HepG2 (cell line): ENCODE measurements around the gene CTNNA1. TPM values are rescaled to one million over a fixed set of nuclear protein-coding genes. Genes with fewer than 3 reads are reported as not detected.

Experiments
- ATF7-NPFF ChIP-seq: sonication (generic); formaldehyde crosslinking; IDR thresholded peaks from 2 replicates; pipeline ENCODE4 v1.8.1; 2023; ENCODE audit warnings: mild to moderate bottlenecking, low read depth, missing genetic modification reagents, moderate library complexity
- CTCF ChIP-seq: sonication (generic); formaldehyde crosslinking; IDR thresholded peaks from 2 replicates; pipeline ENCODE4 v1.5.0; 2020; ENCODE audit warnings: mild to moderate bottlenecking, missing genetic modification reagents, moderate library complexity
- ETV6 ChIP-seq: sonication (generic); formaldehyde crosslinking; conservative IDR thresholded peaks from 2 replicates; pipeline ENCODE4 v1.4.0; 2020; ENCODE audit warnings: missing genetic modification reagents
- FOXP4 ChIP-seq: sonication (generic); formaldehyde crosslinking; IDR thresholded peaks from 2 replicates; pipeline ENCODE4 v1.4.0; 2020; ENCODE audit warnings: missing genetic modification reagents
- GMEB1 ChIP-seq: sonication (generic); formaldehyde crosslinking; IDR thresholded peaks from 2 replicates; pipeline ENCODE4 v1.5.1; 2020; ENCODE audit warnings: missing genetic modification reagents, mild to moderate bottlenecking, borderline replicate concordance
- GZF1 ChIP-seq: sonication (generic); formaldehyde crosslinking; IDR thresholded peaks from 2 replicates; pipeline ENCODE4 v1.5.1; 2020; ENCODE audit warnings: mild to moderate bottlenecking, missing genetic modification reagents
- SNAPC2 ChIP-seq: sonication (generic); formaldehyde crosslinking; IDR thresholded peaks from 2 replicates; pipeline ENCODE4 v1.8.1; 2022; ENCODE audit warnings: mild to moderate bottlenecking, missing genetic modification reagents
- ZBTB33 ChIP-seq: sonication (generic); formaldehyde crosslinking; IDR thresholded peaks from 2 replicates; pipeline ENCODE4 v1.4.0; 2020; ENCODE audit warnings: missing genetic modification reagents
- ZMYM3 ChIP-seq: sonication (generic); formaldehyde crosslinking; IDR thresholded peaks from 2 replicates; pipeline ENCODE4 v1.5.1; 2020; ENCODE audit warnings: mild to moderate bottlenecking, missing genetic modification reagents
- ZNF143 ChIP-seq: sonication (generic); formaldehyde crosslinking; IDR thresholded peaks from 2 replicates; pipeline ENCODE4 v1.4.0; 2020; ENCODE audit warnings: missing genetic modification reagents
- ZNF282 ChIP-seq: fragments of 450-650 bp; IDR thresholded peaks from 2 replicates; pipeline ENCODE4 v1.6.1; 2018; ENCODE audit not compliant: partially characterized antibody
- ZNF850 ChIP-seq: sonication (generic); formaldehyde crosslinking; conservative IDR thresholded peaks from 2 replicates; pipeline ENCODE4 v1.9.0; 2021; ENCODE audit warnings: mild to moderate bottlenecking, missing genetic modification reagents
- polyA plus RNA-seq, 8 experiments: library from polyadenylated mRNA; depleted of rRNA in 3 of 8; stranded (reverse) in 7 of 8; unstranded in 1 of 8; fragments of >200 nt; fragmentation: Illumina TruSeq in 4 of 8; extraction: Trizol in 4 of 8; gene quantifications; 2 replicates each; pipeline versions ENCODE4 v1.2.1 to v1.2.3, GENCODE V29; 2011 to 2016; ENCODE audit warnings: low read depth in 4 of 8, missing spikeins in 1 of 8, mixed read lengths in 1 of 8; ENCODE audit not compliant: insufficient read depth in 1 of 8
- total RNA-seq, 5 experiments: library from RNA; depleted of rRNA; stranded (reverse); fragments of >200 nt; fragmentation: Illumina TruSeq; extraction: Trizol; gene quantifications; 2 replicates each; pipeline ENCODE4 v1.2.3, GENCODE V29; 2016; ENCODE audit warnings: low read depth in 1 of 5
- TF ChIP-seq, protein P1 (sequence below): sonication (generic); formaldehyde crosslinking; IDR thresholded peaks from 2 replicates; pipeline ENCODE4 v1.5.1; 2020; ENCODE audit warnings: mild to moderate bottlenecking, missing genetic modification reagents, borderline replicate concordance
- TF ChIP-seq, protein P2 (sequence below): sonication (generic); formaldehyde crosslinking; IDR thresholded peaks from 2 replicates; pipeline ENCODE4 v1.9.0; 2021; ENCODE audit warnings: missing genetic modification reagents, mild to moderate bottlenecking, borderline replicate concordance

The CTNNA1 gene
- total and polyA plus RNA-seq, 2 of the 13 experiments (the other 11 are each of a cell fraction or from before 2014, with no cell fraction given), result 66.8 to 162 TPM

- TF ChIP-seq ZBTB33 (CRISPR knock-in tag), result no peak
- 0 out of 2 replicates have a peak, but pooled peaks have one; percentile 21 for TF ChIP-seq FOXP4 (CRISPR knock-in tag)
- peak; percentile 68 for TF ChIP-seq CTCF (CRISPR knock-in tag)
- TF ChIP-seq ZMYM3, result no peak
- TF ChIP-seq GMEB1 (CRISPR knock-in tag), result no peak
- TF ChIP-seq ZNF143, result no peak
- no peak for TF ChIP-seq ZNF282
- TF ChIP-seq GZF1 (CRISPR knock-in tag), result no peak
- 0 out of 2 replicates have a peak, but pooled peaks have one; percentile 18 for TF ChIP-seq ATF7-NPFF
- TF ChIP-seq, protein P1, sequence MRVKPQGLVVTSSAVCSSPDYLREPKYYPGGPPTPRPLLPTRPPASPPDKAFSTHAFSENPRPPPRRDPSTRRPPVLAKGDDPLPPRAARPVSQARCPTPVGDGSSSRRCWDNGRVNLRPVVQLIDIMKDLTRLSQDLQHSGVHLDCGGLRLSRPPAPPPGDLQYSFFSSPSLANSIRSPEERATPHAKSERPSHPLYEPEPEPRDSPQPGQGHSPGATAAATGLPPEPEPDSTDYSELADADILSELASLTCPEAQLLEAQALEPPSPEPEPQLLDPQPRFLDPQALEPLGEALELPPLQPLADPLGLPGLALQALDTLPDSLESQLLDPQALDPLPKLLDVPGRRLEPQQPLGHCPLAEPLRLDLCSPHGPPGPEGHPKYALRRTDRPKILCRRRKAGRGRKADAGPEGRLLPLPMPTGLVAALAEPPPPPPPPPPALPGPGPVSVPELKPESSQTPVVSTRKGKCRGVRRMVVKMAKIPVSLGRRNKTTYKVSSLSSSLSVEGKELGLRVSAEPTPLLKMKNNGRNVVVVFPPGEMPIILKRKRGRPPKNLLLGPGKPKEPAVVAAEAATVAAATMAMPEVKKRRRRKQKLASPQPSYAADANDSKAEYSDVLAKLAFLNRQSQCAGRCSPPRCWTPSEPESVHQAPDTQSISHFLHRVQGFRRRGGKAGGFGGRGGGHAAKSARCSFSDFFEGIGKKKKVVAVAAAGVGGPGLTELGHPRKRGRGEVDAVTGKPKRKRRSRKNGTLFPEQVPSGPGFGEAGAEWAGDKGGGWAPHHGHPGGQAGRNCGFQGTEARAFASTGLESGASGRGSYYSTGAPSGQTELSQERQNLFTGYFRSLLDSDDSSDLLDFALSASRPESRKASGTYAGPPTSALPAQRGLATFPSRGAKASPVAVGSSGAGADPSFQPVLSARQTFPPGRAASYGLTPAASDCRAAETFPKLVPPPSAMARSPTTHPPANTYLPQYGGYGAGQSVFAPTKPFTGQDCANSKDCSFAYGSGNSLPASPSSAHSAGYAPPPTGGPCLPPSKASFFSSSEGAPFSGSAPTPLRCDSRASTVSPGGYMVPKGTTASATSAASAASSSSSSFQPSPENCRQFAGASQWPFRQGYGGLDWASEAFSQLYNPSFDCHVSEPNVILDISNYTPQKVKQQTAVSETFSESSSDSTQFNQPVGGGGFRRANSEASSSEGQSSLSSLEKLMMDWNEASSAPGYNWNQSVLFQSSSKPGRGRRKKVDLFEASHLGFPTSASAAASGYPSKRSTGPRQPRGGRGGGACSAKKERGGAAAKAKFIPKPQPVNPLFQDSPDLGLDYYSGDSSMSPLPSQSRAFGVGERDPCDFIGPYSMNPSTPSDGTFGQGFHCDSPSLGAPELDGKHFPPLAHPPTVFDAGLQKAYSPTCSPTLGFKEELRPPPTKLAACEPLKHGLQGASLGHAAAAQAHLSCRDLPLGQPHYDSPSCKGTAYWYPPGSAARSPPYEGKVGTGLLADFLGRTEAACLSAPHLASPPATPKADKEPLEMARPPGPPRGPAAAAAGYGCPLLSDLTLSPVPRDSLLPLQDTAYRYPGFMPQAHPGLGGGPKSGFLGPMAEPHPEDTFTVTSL, result no peak
- no peak for TF ChIP-seq ETV6 (CRISPR knock-in tag)
- TF ChIP-seq, protein P2, sequence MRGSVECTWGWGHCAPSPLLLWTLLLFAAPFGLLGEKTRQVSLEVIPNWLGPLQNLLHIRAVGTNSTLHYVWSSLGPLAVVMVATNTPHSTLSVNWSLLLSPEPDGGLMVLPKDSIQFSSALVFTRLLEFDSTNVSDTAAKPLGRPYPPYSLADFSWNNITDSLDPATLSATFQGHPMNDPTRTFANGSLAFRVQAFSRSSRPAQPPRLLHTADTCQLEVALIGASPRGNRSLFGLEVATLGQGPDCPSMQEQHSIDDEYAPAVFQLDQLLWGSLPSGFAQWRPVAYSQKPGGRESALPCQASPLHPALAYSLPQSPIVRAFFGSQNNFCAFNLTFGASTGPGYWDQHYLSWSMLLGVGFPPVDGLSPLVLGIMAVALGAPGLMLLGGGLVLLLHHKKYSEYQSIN (CRISPR knock-in tag), result no peak
- TF ChIP-seq SNAPC2 (CRISPR knock-in tag), result no peak
- no peak for TF ChIP-seq ZNF850
These were observed 27.9 kb upstream of the CTNNA1 start (continued) for GRCh38 chr5:138725153-138725817.
